Sigmoid colon (tissue), 4 donors: ENCODE results near the gene GRIK5.

Experiments used
- CTCF ChIP-seq, 4 experiments: fragments of 450-650 bp in 3 of 4; fragments of 200-600 bp in 1 of 4; IDR thresholded peaks; one replicate each; pipeline ENCODE4 v1.5.1; 2016 to 2019; ENCODE audit warnings: antibody characterized with exemption in 4 of 4, mild to moderate bottlenecking in 3 of 4, moderate library complexity in 2 of 4
- EP300 ChIP-seq, 4 donors: sonication (generic); formaldehyde crosslinking; IDR thresholded peaks; one replicate each; pipeline ENCODE4 v1.6.1; 2017; ENCODE audit warnings: antibody characterized with exemption in 4 of 4
- POLR2A ChIP-seq, 2 donors: fragments of 450-650 bp; IDR thresholded peaks; one replicate each; pipeline ENCODE4 v1.6.1; 2016; ENCODE audit warnings: antibody characterized with exemption in 2 of 2, mild to moderate bottlenecking in 2 of 2, moderate library complexity in 2 of 2
- POLR2AphosphoS5 ChIP-seq, 4 donors: sonication (generic); formaldehyde crosslinking; IDR thresholded peaks; one replicate each; pipeline ENCODE4 v1.6.1; 2017; ENCODE audit warnings: antibody characterized with exemption in 4 of 4

- TF ChIP-seq CTCF (IDR thresholded peaks at IDR 0.05) (no peak), POLR2AphosphoS5 (IDR thresholded peaks at IDR 0.05) (no peak), POLR2A (IDR thresholded peaks at IDR 0.05) (no peak), EP300 (IDR thresholded peaks at IDR 0.05) (no peak)
Observed at GRCh38 chr19:41956621-41957020, 113.4 kb downstream of the GRIK5 start.
